Measurements from ENCODE around the gene CES5A.

- no peak for TF ChIP-seq POLR2A (IDR thresholded peaks at IDR 0.05)
- no peak for TF ChIP-seq CTCF (IDR thresholded peaks at IDR 0.05)
- no peak for TF ChIP-seq POLR2AphosphoS5 (IDR thresholded peaks at IDR 0.05)
- no peak for TF ChIP-seq EP300 (IDR thresholded peaks at IDR 0.05)
Observed at GRCh38 chr16:55849536-55849935, 25.6 kb downstream of the CES5A start.

Data from gastroesophageal sphincter (tissue), 3 donors.